Transverse colon (tissue), 4 donors: ENCODE data around the gene FFAR2. TPM values are rescaled to one million over a fixed set of nuclear protein-coding genes. Genes with fewer than 3 reads are reported as not detected.

Experiments used
- DNase-seq: peaks from one replicate; pipeline ENCODE4 v3.0.0-alpha.2; 2019
- H3K27ac ChIP-seq, 4 donors: fragments of 200-600 bp; sonication (generic); 2 replicates each; pipeline ENCODE4 v1.5.1; 2016 to 2018; ENCODE audit warnings: inconsistent platforms in 4 of 4
- H3K27me3 ChIP-seq: fragments of 200-600 bp; sonication (generic); 2 replicates; pipeline ENCODE4 v1.5.1; 2017; ENCODE audit warnings: inconsistent platforms
- H3K36me3 ChIP-seq, 4 donors: fragments of 200-600 bp; sonication (generic); 2 replicates each; pipeline ENCODE4 v1.5.1; 2017 to 2019; ENCODE audit warnings: inconsistent platforms in 4 of 4
- H3K4me1 ChIP-seq, 4 donors: fragments of 200-600 bp; sonication (generic); 2 replicates each; pipeline ENCODE4 v1.5.1; 2017 to 2020; ENCODE audit warnings: inconsistent platforms in 4 of 4
- H3K4me3 ChIP-seq, 4 donors: fragments of 200-600 bp; sonication (generic); 1 replicate in 1 of 4; 2 replicates in 3 of 4; pipeline versions ENCODE4 v1.5.1 to v1.6.1; 2017 to 2019; ENCODE audit warnings: inconsistent platforms in 4 of 4
- H3K9me3 ChIP-seq, 2 donors: fragments of 200-600 bp; sonication (generic); 2 replicates each; pipeline ENCODE4 v1.5.1; 2017 to 2019; ENCODE audit warnings: inconsistent platforms in 2 of 2
- CTCF ChIP-seq, 5 experiments: fragments of 200-600 bp in 3 of 5; fragments of 450-650 bp in 2 of 5; sonication (generic) in 3 of 5; IDR thresholded peaks; 1 replicate in 2 of 5; 2 replicates in 3 of 5; pipeline ENCODE4 v1.5.1; 2016 to 2017; ENCODE audit warnings: antibody characterized with exemption in 5 of 5, inconsistent platforms in 3 of 5, mild to moderate bottlenecking in 2 of 5, moderate library complexity in 1 of 5
- EP300 ChIP-seq: sonication (generic); formaldehyde crosslinking; IDR thresholded peaks from one replicate; pipeline ENCODE4 v1.6.1; 2017; ENCODE audit warnings: antibody characterized with exemption, low read depth
- POLR2A ChIP-seq: fragments of 450-650 bp; IDR thresholded peaks from one replicate; pipeline ENCODE4 v1.6.1; 2016; ENCODE audit warnings: antibody characterized with exemption, mild to moderate bottlenecking, moderate library complexity
- POLR2AphosphoS5 ChIP-seq, 3 donors: sonication (generic); formaldehyde crosslinking; IDR thresholded peaks; one replicate each; pipeline ENCODE4 v1.6.1; 2016; ENCODE audit warnings: antibody characterized with exemption in 3 of 3
- WGBS, 2 donors: methylation state at CpG; one replicate each; pipeline ENCODE4 v1.1.5; 2018; ENCODE audit warnings: low coverage in 1 of 2; 5-methylcytosine and 5-hydroxymethylcytosine counted together
- in situ Hi-C, 4 donors: fragments of 200-750 bp; cut with MboI; loops; one replicate each; pipeline versions ENCODE4 v1.15.0 to v1.15.1; 2017; ENCODE audit warnings: low sequenced_read_pairs in 3 of 4, low pct_ligation_motif_present in 1 of 4, low pct_unique_long_range_greater_than_20kb in 1 of 4
- intact Hi-C: fragments of 100-400 bp; cut with DNase I; formaldehyde crosslinking; loops from one replicate; pipeline ENCODE4 v1.15.1; 2023; ENCODE audit warnings: low total_unique reads
- small RNA-seq, 4 donors: library from RNA; depleted of rRNA; stranded (forward); fragments of <200 nt; gene quantifications; one replicate each; pipeline ENCODE3, GENCODE V24; 2016
- total RNA-seq, 4 donors: library from RNA; depleted of rRNA; stranded (reverse); fragments of >200 nt; gene quantifications; one replicate each; pipeline ENCODE4 v1.1.0, GENCODE V29; 2016

The FFAR2 gene
- total RNA-seq, 4 donors from 2014 or later = 0.32 to 2.2 TPM; not detected in 2

- in situ Hi-C loops (loop anchor here in 3 of 4 donors (10.0 kb wide), 2 partner anchors 143 to 153 kb away; partner anchors contain the start of genes FFAR3 (in 2 of the 3) and FFAR1 (in 1 of the 3)), intact Hi-C loops (loop anchor here (5.0 to 10.0 kb wide), 2 partner anchors 146 to 223 kb away; no protein-coding TSS in a partner anchor)
- H3K27ac ChIP-seq = no peak overlapping the region
- WGBS, 2 donors = 17 to 72% methylated on average over 1 to 3 of the region's 3 CpGs
- peaks cover 0 to 7% (median 2%) of the 10 kb centered on the region in 4 donors for H3K4me1 ChIP-seq
- TF ChIP-seq CTCF (IDR thresholded peaks at IDR 0.05) (no peak), EP300 (no peak), POLR2AphosphoS5 (IDR thresholded peaks at IDR 0.05) (no peak), POLR2A (no peak)
- H3K4me3 ChIP-seq = no peak overlapping the region
- DNase-seq = no peak
- H3K36me3 ChIP-seq = no peaks in the 10 kb centered on the region
- H3K9me3 ChIP-seq = no peaks in the 10 kb centered on the region
- H3K27me3 ChIP-seq = no peaks in the 10 kb centered on the region
Observed at GRCh38 chr19:35498220-35498619, 50.2 kb downstream of the FFAR2 start.

- H3K4me3 ChIP-seq = no peak overlapping the region
- peaks cover 0 to 7% (median 2%) of the 10 kb centered on the region in 4 donors for H3K4me1 ChIP-seq
- H3K9me3 ChIP-seq = no peaks in the 10 kb centered on the region
- in situ Hi-C loops = loop anchor here in 3 of 4 donors (10.0 kb wide), 2 partner anchors 144 to 154 kb away; partner anchors contain the start of genes FFAR3 (in 2 of the 3) and FFAR1 (in 1 of the 3)
- no peaks in the 10 kb centered on the region for H3K27me3 ChIP-seq
- intact Hi-C loops = loop anchor here (5.0 to 10.0 kb wide), 2 partner anchors 147 to 224 kb away; no protein-coding TSS in a partner anchor
- no peak for TF ChIP-seq POLR2A
- no peak for TF ChIP-seq POLR2AphosphoS5 (IDR thresholded peaks at IDR 0.05)
- no peak for TF ChIP-seq CTCF (IDR thresholded peaks at IDR 0.05)
- TF ChIP-seq EP300 = no peak
- H3K36me3 ChIP-seq = no peaks in the 10 kb centered on the region
- no peak for DNase-seq
- H3K27ac ChIP-seq = no peak overlapping the region
- 45 to 83% methylated on average over 3 to 9 of the region's 9 CpGs for WGBS, 2 donors
Observed at GRCh38 chr19:35498984-35499527, 51.0 kb downstream of the FFAR2 start.

GRCh38 chr19:35500611-35501010 lies 52.6 kb downstream of the FFAR2 start:
- Histone ChIP-seq H3K36me3 (no peaks in the 10 kb centered on the region), H3K27me3 (no peaks in the 10 kb centered on the region), H3K4me1 (peaks cover 0 to under 1% (median 0%) of the 10 kb centered on the region in 4 donors), H3K27ac (no peak overlapping the region), H3K9me3 (no peaks in the 10 kb centered on the region), H3K4me3 (no peak overlapping the region)
- in situ Hi-C loops (no loop called here), intact Hi-C loops (no loop called here)
- WGBS, 2 donors = 88% methylated on average over 10 of the region's 10 CpGs; no CpG with 5 or more reads in 1 of the 2 donors
- TF ChIP-seq POLR2A (no peak), EP300 (no peak), CTCF (IDR thresholded peaks at IDR 0.05) (no peak), POLR2AphosphoS5 (IDR thresholded peaks at IDR 0.05) (no peak)
- DNase-seq = no peak

Small RNA genes within 50 kb of the gene (small RNA-seq; reads per million reads assigned to genes)
- gene RN7SL491P = 0 reads per million in 4 donors

Other genes starting within 250 kb of the FFAR2 start
- not detected for gene FAM187B, start 219.5 kb upstream of the FFAR2 start, total RNA-seq
- gene LSR, start 199.3 kb upstream of the FFAR2 start, total RNA-seq = 100 to 1,000 TPM; 124 to 484 (median 330) TPM
- 100 to 1,000 TPM in 3 of 4 donors, 10 to 100 TPM in 1; 95.9 to 207 (median 140) TPM for gene USF2, start 179.3 kb upstream of the FFAR2 start, total RNA-seq
- gene HAMP, start 165.7 kb upstream of the FFAR2 start, total RNA-seq = not detected
- not detected for gene MAG, start 156.1 kb upstream of the FFAR2 start, total RNA-seq
- 10 to 100 TPM in 2 of 4 donors, 1 to 10 TPM in 1, not detected in 1; 4.4 to 27.7 (median 21.1) TPM for gene CD22, start 119.1 kb upstream of the FFAR2 start, total RNA-seq
- gene FFAR1, start 100.4 kb upstream of the FFAR2 start, total RNA-seq = under 1 TPM in 1 of 4 donors, not detected in 3; 0.32 TPM
- under 1 TPM in 1 of 4 donors, not detected in 3; 0.27 TPM for gene FFAR3, start 89.8 kb upstream of the FFAR2 start, total RNA-seq
- not detected for gene GPR42, start 77.2 kb upstream of the FFAR2 start, total RNA-seq
- gene KRTDAP, start 42.2 kb downstream of the FFAR2 start, total RNA-seq = not detected
- 10 to 100 TPM in 2 of 4 donors, 1 to 10 TPM in 2; 2.7 to 18.1 (median 10.0) TPM for gene DMKN, start 65.4 kb downstream of the FFAR2 start, total RNA-seq
- gene SBSN, start 80.1 kb downstream of the FFAR2 start, total RNA-seq = not detected
- gene GAPDHS, start 85.2 kb downstream of the FFAR2 start, total RNA-seq = not detected
- gene TMEM147, start 97.4 kb downstream of the FFAR2 start, total RNA-seq = 10 to 100 TPM; 29.5 to 77.0 (median 54.0) TPM
- not detected for gene ATP4A, start 115.4 kb downstream of the FFAR2 start, total RNA-seq
- not detected for gene PMIS2, start 137.9 kb downstream of the FFAR2 start, total RNA-seq
- gene HAUS5, start 164.5 kb downstream of the FFAR2 start, total RNA-seq = 1 to 10 TPM; 3.7 to 6.6 (median 5.2) TPM
- gene RBM42, start 180.8 kb downstream of the FFAR2 start, total RNA-seq = 100 to 1,000 TPM in 1 of 4 donors, 10 to 100 TPM in 3; 53.1 to 107 (median 62.5) TPM
- gene ETV2, start 193.5 kb downstream of the FFAR2 start, total RNA-seq = 10 to 100 TPM in 1 of 4 donors, 1 to 10 TPM in 2, not detected in 1; 1.1 to 35.2 (median 3.5) TPM
- gene COX6B1, start 200.1 kb downstream of the FFAR2 start, total RNA-seq = 1,000 to 10,000 TPM in 1 of 4 donors, 100 to 1,000 TPM in 3; 368 to 1,320 (median 628) TPM
- gene UPK1A, start 218.3 kb downstream of the FFAR2 start, total RNA-seq = not detected